LNCAP (cell line): ENCODE data around the gene CUL7.

Experiments
- CTCF ChIP-seq: fragments of 450-650 bp; IDR thresholded peaks from 2 replicates; pipeline ENCODE4 v1.5.1; 2017; ENCODE audit warnings: mild to moderate bottlenecking

The CUL7 gene

GRCh38 chr6:43052225-43052841 is 1.3 kb downstream of the CUL7 start:
- TF ChIP-seq CTCF: no peak

- TF ChIP-seq CTCF: no peak
Observed at GRCh38 chr6:43050981-43051380, 2.7 kb downstream of the CUL7 start.

GRCh38 chr6:43047998-43048397 is 5.7 kb downstream of the CUL7 start:
- no peak for TF ChIP-seq CTCF

- no peak for TF ChIP-seq CTCF
Observed at GRCh38 chr6:43045371-43045930, 8.2 kb downstream of the CUL7 start.

GRCh38 chr6:43043310-43043709 is 10.3 kb downstream of the CUL7 start:
- no peak for TF ChIP-seq CTCF

GRCh38 chr6:43040542-43041257 is 13.0 kb downstream of the CUL7 start:
- no peak for TF ChIP-seq CTCF

- TF ChIP-seq CTCF: no peak
Observed at GRCh38 chr6:43038727-43039126, 14.9 kb downstream of the CUL7 start.
